ENCODE measurements around the gene FXYD1. TPM values are rescaled to one million over a fixed set of nuclear protein-coding genes. Genes with fewer than 3 reads are reported as not detected.

FXYD1 gene
- total RNA-seq, 1 donor from 2014 or later, result 49.7 TPM

DNA sequence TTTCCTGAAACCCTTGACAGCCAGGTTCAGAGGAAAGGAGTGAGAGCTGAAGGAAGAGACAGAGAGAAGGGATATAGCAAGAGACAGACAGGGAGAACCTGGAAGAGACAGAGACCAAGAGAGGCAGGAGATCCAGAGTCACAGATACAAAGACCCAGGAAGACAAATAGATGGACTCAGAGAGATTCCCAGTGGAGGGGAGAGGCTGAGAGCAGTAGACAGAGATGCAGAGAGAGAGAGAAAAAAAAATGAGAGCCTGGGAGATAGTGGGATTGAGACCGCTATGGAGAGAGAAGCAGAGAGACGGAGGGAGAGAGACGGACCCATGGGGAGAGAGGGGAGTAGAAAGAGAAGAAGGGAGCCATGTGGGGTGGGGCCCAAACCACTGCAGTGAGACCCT, 5.2 kb downstream of the FXYD1 start:
- peaks cover 23% of the 10 kb centered on the region for H3K4me1 ChIP-seq
- H3K4me3 ChIP-seq, result no peak overlapping the region
- TF ChIP-seq, protein P1, sequence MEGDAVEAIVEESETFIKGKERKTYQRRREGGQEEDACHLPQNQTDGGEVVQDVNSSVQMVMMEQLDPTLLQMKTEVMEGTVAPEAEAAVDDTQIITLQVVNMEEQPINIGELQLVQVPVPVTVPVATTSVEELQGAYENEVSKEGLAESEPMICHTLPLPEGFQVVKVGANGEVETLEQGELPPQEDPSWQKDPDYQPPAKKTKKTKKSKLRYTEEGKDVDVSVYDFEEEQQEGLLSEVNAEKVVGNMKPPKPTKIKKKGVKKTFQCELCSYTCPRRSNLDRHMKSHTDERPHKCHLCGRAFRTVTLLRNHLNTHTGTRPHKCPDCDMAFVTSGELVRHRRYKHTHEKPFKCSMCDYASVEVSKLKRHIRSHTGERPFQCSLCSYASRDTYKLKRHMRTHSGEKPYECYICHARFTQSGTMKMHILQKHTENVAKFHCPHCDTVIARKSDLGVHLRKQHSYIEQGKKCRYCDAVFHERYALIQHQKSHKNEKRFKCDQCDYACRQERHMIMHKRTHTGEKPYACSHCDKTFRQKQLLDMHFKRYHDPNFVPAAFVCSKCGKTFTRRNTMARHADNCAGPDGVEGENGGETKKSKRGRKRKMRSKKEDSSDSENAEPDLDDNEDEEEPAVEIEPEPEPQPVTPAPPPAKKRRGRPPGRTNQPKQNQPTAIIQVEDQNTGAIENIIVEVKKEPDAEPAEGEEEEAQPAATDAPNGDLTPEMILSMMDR (IDR thresholded peaks at IDR 0.05), result no peak
- intact Hi-C loops (cut with DNase I), result no loop called here
- no peak overlapping the region for H3K27ac ChIP-seq
- no peaks in the 10 kb centered on the region for H3K9me3 ChIP-seq
- ATAC-seq (no peak), DNase-seq (no peak)
- peaks cover 18% of the 10 kb centered on the region for H3K27me3 ChIP-seq (ENCODE audit: low read depth)
- H3K36me3 ChIP-seq, result no peaks in the 10 kb centered on the region

DNA sequence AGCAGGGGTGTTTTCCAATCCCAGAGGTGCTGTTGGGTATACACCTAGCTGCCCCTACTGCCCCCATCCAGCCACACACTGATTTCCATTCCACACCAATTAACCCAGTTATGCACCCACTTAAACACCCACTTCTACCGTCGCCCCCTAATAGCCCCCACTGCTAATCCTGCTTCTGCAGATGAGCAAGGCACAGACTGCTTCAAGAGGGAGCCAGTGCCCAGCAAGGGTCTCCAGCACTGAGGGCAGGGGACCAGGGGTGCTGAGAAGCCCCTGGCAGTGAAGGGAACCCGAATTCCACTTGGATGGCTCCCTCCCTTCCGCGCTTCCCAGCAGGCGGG, 5.6 kb downstream of the FXYD1 start:
- Histone ChIP-seq H3K27me3 (ENCODE audit: low read depth) (peaks cover 18% of the 10 kb centered on the region), H3K4me1 (peaks cover 23% of the 10 kb centered on the region), H3K36me3 (no peaks in the 10 kb centered on the region), H3K27ac (no peak overlapping the region), H3K9me3 (no peaks in the 10 kb centered on the region), H3K4me3 (no peak overlapping the region)
- TF ChIP-seq, protein P1 (IDR thresholded peaks at IDR 0.05), result no peak
- intact Hi-C loops (cut with DNase I), result no loop called here
- ATAC-seq (no peak), DNase-seq (no peak)

DNA sequence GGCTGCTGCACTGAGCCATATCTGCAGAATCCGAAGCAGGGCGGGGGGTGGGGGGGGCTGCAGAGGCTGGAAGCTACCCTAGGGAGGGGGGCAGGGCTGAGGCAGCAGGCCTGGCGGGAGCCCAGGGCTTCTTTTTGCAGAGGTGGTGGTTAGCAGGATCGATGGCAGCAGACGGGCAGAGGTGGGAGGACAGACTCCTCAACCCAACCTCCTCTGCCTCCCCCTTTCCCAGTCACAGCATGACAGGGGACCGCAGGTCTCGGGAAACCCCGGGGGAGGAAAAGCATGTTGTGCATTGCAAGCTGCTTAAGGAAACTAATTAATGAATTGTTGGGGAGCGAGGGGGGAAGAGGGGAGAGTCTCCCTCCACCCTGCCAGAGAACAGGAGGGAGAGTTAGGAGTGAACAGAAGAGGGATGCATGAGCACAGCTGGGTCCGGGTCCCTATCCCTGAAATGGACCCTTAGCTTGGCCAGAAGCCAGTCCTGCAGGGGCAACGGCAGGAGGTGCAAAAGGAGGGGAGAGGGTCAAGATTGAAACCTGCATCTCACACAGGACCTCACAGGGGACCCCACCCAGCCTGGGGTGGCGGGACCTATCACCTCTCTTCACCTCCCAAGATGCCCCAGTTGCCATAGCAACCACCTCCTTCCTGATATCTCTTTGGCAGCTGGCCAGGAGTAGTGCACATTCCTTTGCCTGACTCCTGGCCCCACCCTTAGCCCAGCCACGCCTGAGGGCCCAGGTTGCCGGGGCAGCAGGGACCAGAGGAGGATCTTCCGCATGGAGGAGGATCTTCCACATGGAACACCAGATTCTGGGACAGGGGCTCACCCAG, 6.2 kb downstream of the FXYD1 start:
- no peak overlapping the region for H3K27ac ChIP-seq
- no peaks in the 10 kb centered on the region for H3K9me3 ChIP-seq
- H3K4me3 ChIP-seq, result no peak overlapping the region
- no peaks in the 10 kb centered on the region for H3K36me3 ChIP-seq
- TF ChIP-seq, protein P1 (IDR thresholded peaks at IDR 0.05), result no peak
- DNase-seq, result no peak
- no peak for ATAC-seq
- H3K4me1 ChIP-seq, result peaks cover 23% of the 10 kb centered on the region
- intact Hi-C loops (cut with DNase I), result no loop called here
- peaks cover 18% of the 10 kb centered on the region for H3K27me3 ChIP-seq (ENCODE audit: low read depth)

DNA sequence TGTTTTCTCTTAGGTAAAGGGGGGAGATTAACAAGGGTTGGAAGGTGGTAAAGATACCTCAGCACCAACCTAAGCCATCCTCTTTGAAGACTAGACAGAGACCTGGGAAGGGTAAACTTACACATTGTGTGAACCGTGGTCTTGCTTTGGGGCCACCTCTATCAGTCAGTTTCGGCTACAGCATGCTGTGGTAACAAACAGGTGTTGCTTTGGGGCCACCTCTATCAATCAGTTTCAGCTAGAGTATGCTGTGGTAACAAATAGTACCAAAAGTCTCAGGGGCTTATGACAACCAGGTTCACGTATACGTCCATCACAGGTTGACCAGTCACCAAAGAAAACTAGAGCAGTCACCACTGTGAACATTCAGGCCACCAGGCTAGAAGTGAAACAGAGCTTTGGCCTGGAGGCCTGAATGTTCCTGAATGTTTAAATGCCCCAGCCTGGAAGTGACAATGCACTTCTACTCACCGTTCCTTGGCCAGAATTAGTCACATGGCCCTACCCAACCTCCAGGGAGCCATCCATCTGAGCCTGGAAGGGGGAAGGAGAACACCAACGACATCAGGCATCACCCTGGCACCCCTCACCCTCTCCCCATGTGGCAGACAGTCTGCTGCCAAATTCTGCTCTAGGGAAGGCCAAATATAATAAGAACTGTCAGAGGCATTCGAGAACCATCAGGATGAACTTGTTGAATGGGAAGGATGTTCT, 8.3 kb downstream of the FXYD1 start:
- Histone ChIP-seq H3K27me3 (ENCODE audit: low read depth) (peaks cover 18% of the 10 kb centered on the region), H3K4me1 (peaks cover 10% of the 10 kb centered on the region), H3K4me3 (no peak overlapping the region), H3K36me3 (no peaks in the 10 kb centered on the region), H3K9me3 (no peaks in the 10 kb centered on the region), H3K27ac (no peak overlapping the region)
- TF ChIP-seq, protein P1 (IDR thresholded peaks at IDR 0.05), result no peak
- intact Hi-C loops (cut with DNase I), result no loop called here
- DNase-seq (no peak), ATAC-seq (no peak)

DNA sequence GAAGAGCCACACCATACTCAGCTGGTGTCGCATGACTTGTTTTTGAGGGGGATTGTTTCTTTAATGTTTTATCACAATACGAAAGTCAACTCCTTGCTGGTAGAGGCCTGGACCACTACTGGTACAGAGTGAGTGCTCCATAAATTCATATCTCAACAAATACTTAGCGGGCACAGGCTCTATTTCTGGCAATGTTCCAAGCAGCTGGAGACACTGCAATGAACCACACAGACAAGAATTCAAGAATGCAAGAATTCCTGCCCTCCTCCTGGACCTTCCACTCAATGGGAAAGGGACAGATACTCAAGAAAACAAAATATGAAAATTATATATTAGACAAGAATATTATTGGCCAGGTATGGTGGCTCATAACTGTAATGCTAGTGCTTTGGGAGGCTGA, 10.8 kb downstream of the FXYD1 start:
- Histone ChIP-seq H3K9me3 (no peaks in the 10 kb centered on the region), H3K4me3 (no peak overlapping the region), H3K4me1 (peaks cover 14% of the 10 kb centered on the region), H3K36me3 (no peaks in the 10 kb centered on the region), H3K27me3 (ENCODE audit: low read depth) (peaks cover 3% of the 10 kb centered on the region), H3K27ac (no peak overlapping the region)
- DNase-seq (no peak), ATAC-seq (no peak)
- TF ChIP-seq, protein P1 (IDR thresholded peaks at IDR 0.05), result no peak
- intact Hi-C loops (cut with DNase I), result no loop called here
